Measurements from ENCODE around the gene RAPGEF5.

RAPGEF5 gene

GRCh38 chr7:22147868-22148267 lies 209.1 kb downstream of the RAPGEF5 start:
- Histone ChIP-seq H3K27ac (ENCODE audit: poor library complexity, severe bottlenecking) (no peak overlapping the region), H3K36me3 (ENCODE audit: low read depth) (no peaks in the 10 kb centered on the region), H3K4me3 (ENCODE audit: severe bottlenecking) (no peak overlapping the region), H3K27me3 (ENCODE audit: insufficient read depth, poor library complexity, severe bottlenecking) (no peaks in the 10 kb centered on the region), H3K4me1 (ENCODE audit: insufficient read depth, poor library complexity, severe bottlenecking) (no peaks in the 10 kb centered on the region), H3K9me3 (ENCODE audit: severe bottlenecking) (no peaks in the 10 kb centered on the region)
- DNase-seq (ENCODE audit: low spot score) = no peak
- no peak for ATAC-seq (ENCODE audit: low read depth)
- TF ChIP-seq CTCF (IDR thresholded peaks at IDR 0.05; ENCODE audit: poor library complexity, severe bottlenecking) = no peak

- H3K4me1 ChIP-seq (ENCODE audit: insufficient read depth, poor library complexity, severe bottlenecking) = no peaks in the 10 kb centered on the region
- H3K9me3 ChIP-seq (ENCODE audit: severe bottlenecking) = no peaks in the 10 kb centered on the region
- no peak for TF ChIP-seq CTCF (IDR thresholded peaks at IDR 0.05; ENCODE audit: poor library complexity, severe bottlenecking)
- H3K36me3 ChIP-seq (ENCODE audit: low read depth) = no peaks in the 10 kb centered on the region
- H3K27me3 ChIP-seq (ENCODE audit: insufficient read depth, poor library complexity, severe bottlenecking) = no peaks in the 10 kb centered on the region
- no peak for DNase-seq (ENCODE audit: low spot score)
- H3K27ac ChIP-seq (ENCODE audit: poor library complexity, severe bottlenecking) = no peak overlapping the region
- ATAC-seq (ENCODE audit: low read depth) = no peak
- no peak overlapping the region for H3K4me3 ChIP-seq (ENCODE audit: severe bottlenecking)
Observed at GRCh38 chr7:22146961-22147512, 209.9 kb downstream of the RAPGEF5 start.

- TF ChIP-seq CTCF (IDR thresholded peaks at IDR 0.05; ENCODE audit: poor library complexity, severe bottlenecking) = no peak
- no peak overlapping the region for H3K4me3 ChIP-seq (ENCODE audit: severe bottlenecking)
- H3K27ac ChIP-seq (ENCODE audit: poor library complexity, severe bottlenecking) = no peak overlapping the region
- DNase-seq (ENCODE audit: low spot score) (no peak), ATAC-seq (ENCODE audit: low read depth) (no peak)
- H3K9me3 ChIP-seq (ENCODE audit: severe bottlenecking) = no peaks in the 10 kb centered on the region
- no peaks in the 10 kb centered on the region for H3K4me1 ChIP-seq (ENCODE audit: insufficient read depth, poor library complexity, severe bottlenecking)
- no peaks in the 10 kb centered on the region for H3K27me3 ChIP-seq (ENCODE audit: insufficient read depth, poor library complexity, severe bottlenecking)
- no peaks in the 10 kb centered on the region for H3K36me3 ChIP-seq (ENCODE audit: low read depth)
Observed at GRCh38 chr7:22144950-22145349, 212.0 kb downstream of the RAPGEF5 start.

- TF ChIP-seq CTCF (IDR thresholded peaks at IDR 0.05; ENCODE audit: poor library complexity, severe bottlenecking) = no peak
- Histone ChIP-seq H3K27ac (ENCODE audit: poor library complexity, severe bottlenecking) (no peak overlapping the region), H3K36me3 (ENCODE audit: low read depth) (0 out of 2 replicates have a peak, but pooled peaks cover 2% of the 10 kb centered on the region), H3K27me3 (ENCODE audit: insufficient read depth, poor library complexity, severe bottlenecking) (no peaks in the 10 kb centered on the region), H3K4me3 (ENCODE audit: severe bottlenecking) (no peak overlapping the region), H3K9me3 (ENCODE audit: severe bottlenecking) (no peaks in the 10 kb centered on the region), H3K4me1 (ENCODE audit: insufficient read depth, poor library complexity, severe bottlenecking) (no peaks in the 10 kb centered on the region)
- ATAC-seq (ENCODE audit: low read depth) (no peak), DNase-seq (ENCODE audit: low spot score) (no peak)
Observed at GRCh38 chr7:22143491-22143890, 213.5 kb downstream of the RAPGEF5 start.

GRCh38 chr7:22142572-22142971 lies 214.4 kb downstream of the RAPGEF5 start:
- 0 out of 2 replicates have a peak, but pooled peaks cover 4% of the 10 kb centered on the region for H3K36me3 ChIP-seq (ENCODE audit: low read depth)
- no peak for ATAC-seq (ENCODE audit: low read depth)
- DNase-seq (ENCODE audit: low spot score) = no peak
- no peaks in the 10 kb centered on the region for H3K9me3 ChIP-seq (ENCODE audit: severe bottlenecking)
- no peaks in the 10 kb centered on the region for H3K27me3 ChIP-seq (ENCODE audit: insufficient read depth, poor library complexity, severe bottlenecking)
- TF ChIP-seq CTCF (IDR thresholded peaks at IDR 0.05; ENCODE audit: poor library complexity, severe bottlenecking) = no peak
- no peak overlapping the region for H3K27ac ChIP-seq (ENCODE audit: poor library complexity, severe bottlenecking)
- H3K4me1 ChIP-seq (ENCODE audit: insufficient read depth, poor library complexity, severe bottlenecking) = no peaks in the 10 kb centered on the region
- no peak overlapping the region for H3K4me3 ChIP-seq (ENCODE audit: severe bottlenecking)

All from RWPE2 (cell line).